Measurements from ENCODE around the gene SPOCK2. TPM values are rescaled to one million over a fixed set of nuclear protein-coding genes. Genes with fewer than 3 reads are reported as not detected.

SPOCK2 gene
- total RNA-seq, 2 experiments from 2014 or later = 976 to 998 TPM

DNA sequence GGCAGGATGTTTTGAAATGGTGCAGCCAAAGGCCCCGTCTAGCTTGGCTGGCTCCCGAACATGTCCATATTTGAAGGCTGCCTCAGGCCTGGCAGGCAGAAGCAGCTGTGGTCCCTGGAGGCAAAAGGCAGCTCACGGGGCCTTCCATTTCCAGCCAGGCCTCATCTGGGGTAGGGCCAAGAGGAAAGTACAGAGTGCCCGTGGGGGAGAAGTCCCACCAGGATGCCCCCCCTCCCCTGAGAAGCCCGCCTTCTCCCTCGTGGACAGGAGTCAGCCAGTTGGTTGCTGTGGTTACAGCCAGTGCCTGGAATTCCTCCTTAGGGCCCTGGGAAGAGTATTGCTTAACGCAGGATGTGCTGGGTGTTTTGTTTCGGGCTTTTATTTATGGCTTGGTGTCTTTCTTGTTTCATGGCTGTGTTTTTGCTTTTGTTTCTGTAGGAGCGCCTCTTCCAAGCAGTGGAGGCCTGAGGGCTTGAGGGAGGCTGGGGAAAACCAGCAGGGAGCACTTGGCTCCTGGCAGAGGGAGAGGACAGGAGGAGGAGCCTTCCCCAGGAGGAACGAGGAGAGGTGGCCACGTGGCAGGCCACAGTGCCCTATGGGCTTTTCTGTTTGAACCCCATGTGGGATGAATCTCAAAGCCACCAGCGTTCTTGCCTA, 78.8 kb downstream of the SPOCK2 start:
- ChIA-PET CTCF (no interaction called here), POLR2A (no interaction called here)
- H3K4me1 ChIP-seq (ENCODE audit: insufficient read depth, low read length) = no peaks in the 10 kb centered on the region
- Mint-ChIP-seq H3K4me3 (no peak overlapping the region), H3K9me3 (no peaks in the 10 kb centered on the region), H3K36me3 (ENCODE audit: low read depth) (no peaks in the 10 kb centered on the region), H3K27me3 (no peaks in the 10 kb centered on the region), H3K4me1 (ENCODE audit: low read depth) (no peaks in the 10 kb centered on the region), H3K27ac (no peak overlapping the region)
- TF ChIP-seq, protein P1, sequence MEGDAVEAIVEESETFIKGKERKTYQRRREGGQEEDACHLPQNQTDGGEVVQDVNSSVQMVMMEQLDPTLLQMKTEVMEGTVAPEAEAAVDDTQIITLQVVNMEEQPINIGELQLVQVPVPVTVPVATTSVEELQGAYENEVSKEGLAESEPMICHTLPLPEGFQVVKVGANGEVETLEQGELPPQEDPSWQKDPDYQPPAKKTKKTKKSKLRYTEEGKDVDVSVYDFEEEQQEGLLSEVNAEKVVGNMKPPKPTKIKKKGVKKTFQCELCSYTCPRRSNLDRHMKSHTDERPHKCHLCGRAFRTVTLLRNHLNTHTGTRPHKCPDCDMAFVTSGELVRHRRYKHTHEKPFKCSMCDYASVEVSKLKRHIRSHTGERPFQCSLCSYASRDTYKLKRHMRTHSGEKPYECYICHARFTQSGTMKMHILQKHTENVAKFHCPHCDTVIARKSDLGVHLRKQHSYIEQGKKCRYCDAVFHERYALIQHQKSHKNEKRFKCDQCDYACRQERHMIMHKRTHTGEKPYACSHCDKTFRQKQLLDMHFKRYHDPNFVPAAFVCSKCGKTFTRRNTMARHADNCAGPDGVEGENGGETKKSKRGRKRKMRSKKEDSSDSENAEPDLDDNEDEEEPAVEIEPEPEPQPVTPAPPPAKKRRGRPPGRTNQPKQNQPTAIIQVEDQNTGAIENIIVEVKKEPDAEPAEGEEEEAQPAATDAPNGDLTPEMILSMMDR (IDR thresholded peaks at IDR 0.05) = no peak
- peaks cover 0 to 15% of the 10 kb centered on the region in 2 experiments for H3K9me3 ChIP-seq (ENCODE audit: control insufficient read depth in 1 of 2, insufficient read depth in 1 of 2, low read length in 2 of 2)
- no peak overlapping the region for H3K27ac ChIP-seq (ENCODE audit: low read depth in 1 of 2, low read length in 2 of 2)
- H3K36me3 ChIP-seq (ENCODE audit: insufficient read depth, low read length) = no peaks in the 10 kb centered on the region
- ATAC-seq (ENCODE audit: poor library complexity) (no peak), DNase-seq (no peak)
- H3K4me3 ChIP-seq (ENCODE audit: low read length) = no peak overlapping the region
- intact Hi-C loops (cut with DNase I, micrococcal nuclease) = no loop called here
- no peaks in the 10 kb centered on the region for H3K27me3 ChIP-seq (ENCODE audit: control insufficient read depth in 1 of 2, insufficient read depth in 2 of 2, low read length in 2 of 2)

DNA sequence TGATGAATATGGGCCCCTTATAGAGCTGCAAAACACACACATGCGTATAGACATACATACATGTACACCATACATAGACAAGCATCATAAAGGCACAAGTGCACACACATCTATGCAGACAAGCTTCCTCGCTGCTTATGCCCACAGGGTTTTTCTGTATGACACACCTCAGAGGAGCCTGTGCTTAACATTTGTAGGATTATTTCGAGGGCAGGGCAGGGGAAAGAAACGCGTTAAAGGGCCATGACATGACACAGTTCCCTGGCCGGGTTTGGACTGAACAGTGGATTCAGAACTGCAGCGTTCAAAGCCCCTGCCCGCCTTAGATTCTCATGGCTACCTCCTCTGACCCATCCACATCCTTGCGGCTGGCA, 79.3 kb downstream of the SPOCK2 start:
- H3K4me1 ChIP-seq (ENCODE audit: insufficient read depth, low read length) = no peaks in the 10 kb centered on the region
- ATAC-seq (ENCODE audit: poor library complexity) (no peak), DNase-seq (no peak)
- no peaks in the 10 kb centered on the region for H3K9me3 Mint-ChIP-seq
- no peak overlapping the region for H3K27ac Mint-ChIP-seq
- H3K9me3 ChIP-seq (ENCODE audit: control insufficient read depth in 1 of 2, insufficient read depth in 1 of 2, low read length in 2 of 2) = peaks cover 0 to 15% of the 10 kb centered on the region in 2 experiments
- ChIA-PET POLR2A (no interaction called here), CTCF (no interaction called here)
- H3K27ac ChIP-seq (ENCODE audit: low read depth in 1 of 2, low read length in 2 of 2) = no peak overlapping the region
- no peaks in the 10 kb centered on the region for H3K27me3 Mint-ChIP-seq
- TF ChIP-seq, protein P1 (IDR thresholded peaks at IDR 0.05) = no peak
- intact Hi-C loops (cut with DNase I, micrococcal nuclease) = no loop called here
- no peak overlapping the region for H3K4me3 ChIP-seq (ENCODE audit: low read length)
- H3K36me3 ChIP-seq (ENCODE audit: insufficient read depth, low read length) = no peaks in the 10 kb centered on the region
- H3K4me1 Mint-ChIP-seq (ENCODE audit: low read depth) = no peaks in the 10 kb centered on the region
- H3K27me3 ChIP-seq (ENCODE audit: control insufficient read depth in 1 of 2, insufficient read depth in 2 of 2, low read length in 2 of 2) = no peaks in the 10 kb centered on the region
- H3K36me3 Mint-ChIP-seq (ENCODE audit: low read depth) = no peaks in the 10 kb centered on the region
- no peak overlapping the region for H3K4me3 Mint-ChIP-seq

Other genes with a start within 250 kb of the SPOCK2 start
- gene PSAP, start 237.3 kb downstream of the SPOCK2 start, total RNA-seq = 100 to 1,000 TPM; 191 to 206 TPM
- not detected for gene CHST3, start 124.2 kb downstream of the SPOCK2 start, total RNA-seq
- 10 to 100 TPM; 61.9 to 64.3 TPM for gene ANAPC16, start 127.5 kb upstream of the SPOCK2 start, total RNA-seq
- 10 to 100 TPM; 16.5 to 19.0 TPM for gene ASCC1, start 127.7 kb upstream of the SPOCK2 start, total RNA-seq
- 100 to 1,000 TPM; 427 to 436 TPM for gene DDIT4, start 185.4 kb upstream of the SPOCK2 start, total RNA-seq

All from CD4-positive, alpha-beta T cell (primary cell).